Large intestine (tissue), 3 donors: Measurements from ENCODE around the gene TRPM8. TPM values are rescaled to one million over a fixed set of nuclear protein-coding genes. Genes with fewer than 3 reads are reported as not detected.

Source experiments
- DNase-seq, 2 donors: peaks; one replicate each; pipeline versions ENCODE4 v3.0.0 to v3.0.0-alpha.2; 2013
- H3K27ac ChIP-seq: one replicate; pipeline ENCODE4 v1.5.1; 2013; ENCODE audit warnings: low read length
- H3K27me3 ChIP-seq: 2 replicates; pipeline ENCODE4 v1.6.1; 2013; ENCODE audit warnings: low read length; ENCODE audit not compliant: control insufficient read depth, insufficient read depth
- H3K36me3 ChIP-seq: 2 replicates; pipeline ENCODE4 v1.6.1; 2013; ENCODE audit warnings: low read length; ENCODE audit not compliant: control insufficient read depth, insufficient read depth
- H3K4me1 ChIP-seq: one replicate; pipeline ENCODE4 v1.6.1; 2013; ENCODE audit warnings: low read length; ENCODE audit not compliant: control insufficient read depth, insufficient read depth
- H3K4me3 ChIP-seq: one replicate; pipeline ENCODE4 v1.5.1; 2013; ENCODE audit warnings: low read length
- H3K9me3 ChIP-seq: one replicate; pipeline ENCODE4 v1.6.1; 2013; ENCODE audit warnings: mild to moderate bottlenecking, low read depth, low read length, moderate library complexity; ENCODE audit not compliant: control insufficient read depth
- WGBS: methylation state at CpG from one replicate; pipeline ENCODE4 v1.1.5; 2013; ENCODE audit warnings: low lambda C conversion rate; ENCODE audit not compliant: insufficient coverage; 5-methylcytosine and 5-hydroxymethylcytosine counted together
- polyA plus RNA-seq: library from polyadenylated mRNA; unstranded; fragments of 120-200 nt; gene quantifications from one replicate; pipeline ENCODE4 v1.2.1, GENCODE V29; 2013

The TRPM8 gene
- polyA plus RNA-seq, 1 donor: 0.15 TPM

- DNase-seq: no peak
- Histone ChIP-seq H3K9me3 (no peaks in the 10 kb centered on the region), H3K27me3 (peaks cover 3% of the 10 kb centered on the region), H3K36me3 (no peaks in the 10 kb centered on the region), H3K27ac (no peak overlapping the region), H3K4me3 (no peak overlapping the region), H3K4me1 (no peaks in the 10 kb centered on the region)
- WGBS: no CpG with 5 or more reads among the region's 2 CpGs
Observed at GRCh38 chr2:233988581-233988980, 71.4 kb downstream of the TRPM8 start.

- Histone ChIP-seq H3K4me1 (no peaks in the 10 kb centered on the region), H3K4me3 (no peak overlapping the region), H3K27me3 (peaks cover 3% of the 10 kb centered on the region), H3K27ac (no peak overlapping the region), H3K36me3 (no peaks in the 10 kb centered on the region), H3K9me3 (no peaks in the 10 kb centered on the region)
- no peak for DNase-seq
- no CpG with 5 or more reads among the region's 13 CpGs for WGBS
Observed at GRCh38 chr2:233989221-233989858, 72.2 kb downstream of the TRPM8 start.

- Histone ChIP-seq H3K36me3 (no peaks in the 10 kb centered on the region), H3K4me1 (no peaks in the 10 kb centered on the region), H3K9me3 (no peaks in the 10 kb centered on the region), H3K4me3 (no peak overlapping the region), H3K27me3 (peaks cover 3% of the 10 kb centered on the region), H3K27ac (no peak overlapping the region)
- peak in 1 of 2 donors; percentile 20 for DNase-seq
- 60% methylated on average over 2 of the region's 6 CpGs for WGBS
Observed at GRCh38 chr2:233990261-233990798, 73.2 kb downstream of the TRPM8 start.

GRCh38 chr2:233991196-233991595, 74.0 kb downstream of the TRPM8 start:
- H3K36me3 ChIP-seq: no peaks in the 10 kb centered on the region
- H3K27ac ChIP-seq: no peak overlapping the region
- no peak overlapping the region for H3K4me3 ChIP-seq
- WGBS: 100% methylated on average over 1 of the region's 7 CpGs
- no peaks in the 10 kb centered on the region for H3K9me3 ChIP-seq
- H3K27me3 ChIP-seq: peaks cover 3% of the 10 kb centered on the region
- DNase-seq: no peak
- H3K4me1 ChIP-seq: no peaks in the 10 kb centered on the region

DNA sequence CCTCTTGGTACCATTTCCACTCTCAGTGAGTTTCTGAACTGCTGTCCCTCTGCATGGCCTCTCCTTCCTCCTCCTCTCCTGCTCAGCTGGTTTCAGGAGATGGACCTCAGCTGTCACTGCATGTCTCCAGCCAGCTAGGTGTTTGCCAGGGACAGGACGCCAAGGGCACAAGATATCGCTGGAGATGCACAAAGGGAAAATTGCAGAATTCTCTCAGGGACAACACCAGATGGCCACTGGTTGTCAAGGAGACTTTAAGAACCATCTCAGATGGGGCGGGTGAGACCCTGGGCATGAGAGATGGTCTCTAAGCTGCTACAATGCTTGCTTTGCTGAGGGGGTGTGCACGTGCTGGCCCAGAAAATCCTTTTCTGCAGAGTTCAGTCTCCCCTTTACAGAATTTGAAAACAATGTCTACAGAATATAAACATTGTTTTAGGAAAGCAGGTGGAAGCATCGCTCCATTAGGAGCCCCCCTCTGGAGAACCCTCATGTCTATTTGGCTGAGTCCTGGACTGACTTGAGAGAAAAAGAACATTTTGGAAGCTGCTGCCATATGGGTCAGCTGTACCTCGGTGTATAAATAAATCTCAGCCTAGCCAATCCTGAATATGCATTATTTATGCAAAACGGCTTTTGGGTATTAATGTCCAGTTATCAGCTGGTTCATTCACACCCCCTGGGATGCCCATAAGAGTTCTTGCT, 75.5 kb downstream of the TRPM8 start:
- Histone ChIP-seq H3K27ac (no peak overlapping the region), H3K9me3 (no peaks in the 10 kb centered on the region), H3K4me3 (no peak overlapping the region), H3K4me1 (no peaks in the 10 kb centered on the region), H3K36me3 (no peaks in the 10 kb centered on the region), H3K27me3 (peaks cover 5% of the 10 kb centered on the region)
- DNase-seq: no peak
- WGBS: no CpG with 5 or more reads among the region's 7 CpGs

- H3K4me1 ChIP-seq: no peaks in the 10 kb centered on the region
- no peaks in the 10 kb centered on the region for H3K36me3 ChIP-seq
- H3K9me3 ChIP-seq: no peaks in the 10 kb centered on the region
- H3K4me3 ChIP-seq: no peak overlapping the region
- no peak for DNase-seq
- peaks cover 5% of the 10 kb centered on the region for H3K27me3 ChIP-seq
- no peak overlapping the region for H3K27ac ChIP-seq
- no CpG with 5 or more reads among the region's 1 CpG for WGBS
Observed at GRCh38 chr2:233993461-233993860, 76.3 kb downstream of the TRPM8 start.

- H3K27me3 ChIP-seq: peaks cover 5% of the 10 kb centered on the region
Observed at GRCh38 chr2:233994151-233994550, 77.0 kb downstream of the TRPM8 start.

GRCh38 chr2:233996000-233996399, 78.8 kb downstream of the TRPM8 start:
- DNase-seq: no peak
- H3K36me3 ChIP-seq: no peaks in the 10 kb centered on the region
- WGBS: no CpG with 5 or more reads among the region's 5 CpGs
- no peak overlapping the region for H3K4me3 ChIP-seq
- H3K27ac ChIP-seq: no peak overlapping the region
- peaks cover 5% of the 10 kb centered on the region for H3K27me3 ChIP-seq
- H3K4me1 ChIP-seq: no peaks in the 10 kb centered on the region
- H3K9me3 ChIP-seq: no peaks in the 10 kb centered on the region

More at GRCh38 chr2:233994151-233994550, 77.0 kb downstream of the TRPM8 start:
- no peak for DNase-seq
- no CpG with 5 or more reads among the region's 5 CpGs for WGBS
- Histone ChIP-seq H3K9me3 (no peaks in the 10 kb centered on the region), H3K4me1 (no peaks in the 10 kb centered on the region), H3K36me3 (no peaks in the 10 kb centered on the region), H3K27ac (no peak overlapping the region), H3K4me3 (no peak overlapping the region)

GRCh38 chr2:233996461-233996860, 79.3 kb downstream of the TRPM8 start:
- Histone ChIP-seq H3K9me3 (no peaks in the 10 kb centered on the region), H3K27me3 (peaks cover 5% of the 10 kb centered on the region), H3K27ac (no peak overlapping the region), H3K36me3 (no peaks in the 10 kb centered on the region), H3K4me3 (no peak overlapping the region), H3K4me1 (no peaks in the 10 kb centered on the region)
- no peak for DNase-seq
- 90% methylated on average over 3 of the region's 5 CpGs for WGBS

DNA sequence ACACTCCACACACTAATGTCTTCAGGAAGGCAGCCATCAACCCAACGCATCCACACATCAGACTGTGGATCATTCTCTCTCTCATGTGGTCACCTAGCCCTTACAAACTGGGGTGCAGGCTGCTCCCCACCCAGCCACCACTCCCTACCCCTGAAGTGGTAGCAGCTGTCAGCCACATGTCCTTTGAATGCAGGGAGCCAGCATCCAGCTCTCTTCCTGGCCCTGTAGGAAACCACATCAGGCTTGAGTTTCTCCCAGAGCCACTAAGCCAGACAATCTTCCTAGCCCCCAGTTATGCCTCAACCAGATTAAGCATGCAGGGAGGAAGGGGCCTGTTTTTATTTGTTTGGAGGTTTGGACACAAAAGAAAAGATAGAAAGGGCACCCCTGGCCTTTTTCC, 80.5 kb downstream of the TRPM8 start:
- Histone ChIP-seq H3K27ac (no peak overlapping the region), H3K4me3 (no peak overlapping the region), H3K4me1 (no peaks in the 10 kb centered on the region), H3K36me3 (no peaks in the 10 kb centered on the region), H3K9me3 (no peaks in the 10 kb centered on the region), H3K27me3 (peaks cover 12% of the 10 kb centered on the region)
- WGBS: no CpG with 5 or more reads among the region's 1 CpG
- DNase-seq: no peak
